ENCODE measurements around the gene RPS26.
A peak's percentile ranks its signal among the peaks of the same experiment; 100 is the strongest.
"Not testable (repeated sequence)": the region's sequence is repeated elsewhere in the genome, so short reads cannot be mapped to it uniquely, and the experiment has no call there.

The RPS26 gene

GRCh38 chr12:56037161-56037560, 4.6 kb upstream of the RPS26 start:
- intact Hi-C loops (cut with DNase I; ENCODE audit: low total_unique reads), result no loop called here
- H3K4me3 ChIP-seq, result no peak overlapping the region
- no peak overlapping the region for H3K27ac ChIP-seq
- peaks cover 4 to 10% (median 6%) of the 10 kb centered on the region in 4 donors for H3K4me1 ChIP-seq
- no peaks in the 10 kb centered on the region for H3K27me3 ChIP-seq
- no peak for DNase-seq
- no peaks in the 10 kb centered on the region for H3K9me3 ChIP-seq
- peaks cover 35 to 56% (median 45%) of the 10 kb centered on the region in 3 donors for H3K36me3 ChIP-seq
- TF ChIP-seq CTCF (IDR thresholded peaks at IDR 0.05), result no peak

- intact Hi-C loops (cut with DNase I; ENCODE audit: low total_unique reads), result no loop called here
- Histone ChIP-seq H3K4me3 (no peak overlapping the region), H3K27me3 (no peaks in the 10 kb centered on the region), H3K36me3 (peaks cover 25 to 49% (median 40%) of the 10 kb centered on the region in 3 donors), H3K9me3 (no peaks in the 10 kb centered on the region), H3K4me1 (peaks cover 10 to 15% (median 10%) of the 10 kb centered on the region in 4 donors), H3K27ac (no peak overlapping the region)
- no peak for DNase-seq
- no peak for TF ChIP-seq CTCF (IDR thresholded peaks at IDR 0.05)
Observed at GRCh38 chr12:56038022-56038655, 3.6 kb upstream of the RPS26 start.

GRCh38 chr12:56040151-56040550, 1.6 kb upstream of the RPS26 start:
- intact Hi-C loops (cut with DNase I; ENCODE audit: low total_unique reads), result loop anchor here (5.0 kb wide), 1 partner anchor 43 kb away; the partner anchor contains the start of gene SUOX
- DNase-seq, result no peak
- no peak for TF ChIP-seq CTCF (IDR thresholded peaks at IDR 0.05)
- no peaks in the 10 kb centered on the region for H3K9me3 ChIP-seq
- H3K27ac ChIP-seq, result no peak overlapping the region
- peaks cover 10 to 21% (median 17%) of the 10 kb centered on the region in 4 donors for H3K4me1 ChIP-seq
- H3K27me3 ChIP-seq, result no peaks in the 10 kb centered on the region
- H3K36me3 ChIP-seq, result peaks cover 28 to 49% (median 41%) of the 10 kb centered on the region in 3 donors
- H3K4me3 ChIP-seq, result no peak overlapping the region

- intact Hi-C loops (cut with DNase I; ENCODE audit: low total_unique reads), result loop anchor here (5.0 kb wide), 1 partner anchor 44 kb away; the partner anchor contains the start of gene SUOX
- peak overlapping the region; percentile 78 to 87 for H3K27ac ChIP-seq
Observed at GRCh38 chr12:56040963-56041551, 661 bp upstream of the RPS26 start.

GRCh38 chr12:56042430-56042813, 704 bp downstream of the RPS26 start:
- intact Hi-C loops (cut with DNase I; ENCODE audit: low total_unique reads), result loop anchor here (5.0 kb wide), 1 partner anchor 45 kb away; the partner anchor contains the start of gene SUOX
- not testable (repeated sequence) for H3K27me3 ChIP-seq, DNase-seq, H3K9me3 ChIP-seq
- Histone ChIP-seq H3K4me1 (peaks cover 10 to 21% (median 17%) of the 10 kb centered on the region in 4 donors), H3K36me3 (peaks cover 23 to 35% (median 32%) of the 10 kb centered on the region in 3 donors), H3K4me3 (peak overlapping the region; percentile 75 to 81), H3K27ac (peak overlapping the region; percentile 78 to 87)

More at GRCh38 chr12:56040963-56041551, 661 bp upstream of the RPS26 start:
- Histone ChIP-seq H3K36me3 (peaks cover 23 to 49% (median 39%) of the 10 kb centered on the region in 3 donors), H3K4me3 (peak overlapping the region; percentile 75 to 81), H3K27me3 (no peaks in the 10 kb centered on the region), H3K9me3 (no peaks in the 10 kb centered on the region), H3K4me1 (peaks cover 10 to 21% (median 17%) of the 10 kb centered on the region in 4 donors)
- TF ChIP-seq CTCF (IDR thresholded peaks at IDR 0.05), result no peak
- no peak for DNase-seq

GRCh38 chr12:56042843-56043242, 1.1 kb downstream of the RPS26 start:
- H3K27me3 ChIP-seq, result no peaks in the 10 kb centered on the region
- peak overlapping the region; percentile 75 to 81 for H3K4me3 ChIP-seq
- peak overlapping the region; percentile 78 to 87 for H3K27ac ChIP-seq
- intact Hi-C loops (cut with DNase I; ENCODE audit: low total_unique reads), result loop anchor here (5.0 kb wide), 1 partner anchor 46 kb away; the partner anchor contains the start of gene SUOX
- peaks cover 10 to 21% (median 17%) of the 10 kb centered on the region in 4 donors for H3K4me1 ChIP-seq
- H3K9me3 ChIP-seq, result no peaks in the 10 kb centered on the region
- no peak for TF ChIP-seq CTCF (IDR thresholded peaks at IDR 0.05)
- H3K36me3 ChIP-seq, result peaks cover 23 to 32% (median 32%) of the 10 kb centered on the region in 3 donors
- DNase-seq, result no peak
